GM19035 (cell line): ENCODE data around the gene HNF1B.

ENCODE experiments used
- ATAC-seq: cut with Tn5 transposase; IDR thresholded peaks from one replicate; pipeline ENCODE4 v1.9.1; 2021; ENCODE audit not compliant: unreplicated experiment

Gene HNF1B

GRCh38 chr17:37762666-37763065 lies 17.8 kb upstream of the HNF1B start:
- ATAC-seq = no peak

GRCh38 chr17:37761961-37762360 lies 17.1 kb upstream of the HNF1B start:
- no peak for ATAC-seq

- ATAC-seq = no peak
Observed at GRCh38 chr17:37761059-37761458, 16.2 kb upstream of the HNF1B start.

- ATAC-seq = no peak
Observed at GRCh38 chr17:37759014-37759637, 14.3 kb upstream of the HNF1B start.

GRCh38 chr17:37756051-37756450 lies 11.2 kb upstream of the HNF1B start:
- ATAC-seq = no peak

GRCh38 chr17:37755455-37755854 lies 10.6 kb upstream of the HNF1B start:
- ATAC-seq = no peak

- ATAC-seq = no peak
Observed at GRCh38 chr17:37754363-37754762, 9.5 kb upstream of the HNF1B start.

GRCh38 chr17:37752482-37752881 lies 7.6 kb upstream of the HNF1B start:
- ATAC-seq = no peak

GRCh38 chr17:37750768-37751475 lies 6.1 kb upstream of the HNF1B start:
- no peak for ATAC-seq

GRCh38 chr17:37750292-37750691 lies 5.4 kb upstream of the HNF1B start:
- ATAC-seq = no peak

GRCh38 chr17:37747222-37747621 lies 2.4 kb upstream of the HNF1B start:
- no peak for ATAC-seq

- no peak for ATAC-seq
Observed at GRCh38 chr17:37746617-37747016, 1.8 kb upstream of the HNF1B start.

GRCh38 chr17:37745801-37746426 lies 1.1 kb upstream of the HNF1B start:
- ATAC-seq = no peak

- peak; percentile 11 for ATAC-seq
Observed at GRCh38 chr17:37744633-37744927, 279 bp downstream of the HNF1B start.

GRCh38 chr17:37743875-37744632 lies 805 bp downstream of the HNF1B start:
- peak; percentile 12 for ATAC-seq

GRCh38 chr17:37743612-37743874 lies 1.3 kb downstream of the HNF1B start:
- no peak for ATAC-seq

- ATAC-seq = no peak
Observed at GRCh38 chr17:37742762-37743611, 1.9 kb downstream of the HNF1B start.

- no peak for ATAC-seq
Observed at GRCh38 chr17:37742116-37742761, 2.6 kb downstream of the HNF1B start.

GRCh38 chr17:37741341-37742115 lies 3.3 kb downstream of the HNF1B start:
- ATAC-seq = no peak

- ATAC-seq = no peak
Observed at GRCh38 chr17:37740915-37741314, 3.9 kb downstream of the HNF1B start.
